GM19099 (cell line): ENCODE data around the gene NXPH1.

Experiments
- POLR2A ChIP-seq: IDR thresholded peaks from 3 replicates; pipeline ENCODE4 v1.6.1; 2011; ENCODE audit warnings: low read depth; ENCODE audit not compliant: insufficient read length; ENCODE audit errors: extremely low read depth

NXPH1 gene

DNA sequence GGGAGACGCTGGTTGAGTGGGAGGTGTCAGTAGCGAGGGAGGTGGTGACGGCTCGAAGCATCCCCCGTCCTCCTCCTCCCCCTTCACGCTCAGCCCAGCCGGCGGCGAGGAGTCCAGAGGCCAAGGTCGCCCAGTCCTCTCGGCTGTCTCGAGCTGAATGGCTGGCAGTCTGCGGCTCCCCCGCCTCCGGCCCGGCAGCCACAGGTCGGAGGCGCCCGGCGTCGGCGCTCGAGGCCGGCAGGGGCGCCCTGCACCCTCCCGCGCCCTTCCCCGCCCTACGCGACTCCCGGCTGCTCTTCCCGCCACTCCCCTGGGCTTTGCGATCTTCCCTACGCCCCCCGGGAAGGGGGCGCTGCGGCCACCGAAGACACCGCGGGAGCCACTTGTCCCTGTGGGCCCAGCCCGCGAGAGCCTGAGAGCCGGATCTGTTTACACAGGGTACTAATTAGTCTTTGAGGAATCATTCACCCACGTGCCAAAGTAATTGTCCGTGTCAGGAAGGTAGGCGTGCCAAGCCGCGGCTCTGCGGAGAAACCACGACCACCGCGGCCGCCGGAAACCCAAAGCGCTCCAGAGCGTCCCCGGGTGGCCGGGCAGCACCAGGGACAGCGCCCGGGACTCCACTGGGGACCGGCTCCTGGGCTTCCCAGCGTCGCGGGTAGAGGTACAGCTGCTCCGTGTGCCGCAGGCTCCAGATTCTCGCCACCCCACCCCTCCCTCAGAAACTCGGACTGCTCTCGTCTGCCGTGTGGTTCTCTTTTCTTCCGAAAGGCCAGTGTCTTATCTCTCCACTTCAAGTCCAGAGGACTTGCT is at the start of gene NXPH1:
Gene NXPH1, plus strand, starts transcription at position 133 of the 813 bp plus-strand sequence.
- no peak for TF ChIP-seq POLR2A

DNA sequence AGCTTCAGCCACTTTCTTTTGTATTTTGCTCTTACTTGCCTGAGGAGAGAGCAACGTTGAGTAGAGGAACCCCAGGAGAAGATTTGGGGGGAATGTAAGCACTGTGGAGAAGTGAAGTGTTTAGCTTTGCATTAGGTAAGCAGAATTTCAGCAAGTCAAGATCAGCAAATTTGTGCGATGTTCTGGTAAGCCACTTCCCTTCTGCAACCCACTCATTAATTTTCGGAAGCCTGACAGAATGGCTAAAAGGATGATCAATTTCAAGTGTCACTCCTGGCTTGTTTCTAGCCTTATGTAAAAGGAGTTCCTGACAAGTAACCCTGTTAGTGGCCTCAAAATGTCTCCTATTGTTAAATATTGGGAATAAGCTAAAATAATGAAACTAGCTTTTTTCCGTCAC is 48.5 kb upstream of the NXPH1 start:
- TF ChIP-seq POLR2A = no peak

DNA sequence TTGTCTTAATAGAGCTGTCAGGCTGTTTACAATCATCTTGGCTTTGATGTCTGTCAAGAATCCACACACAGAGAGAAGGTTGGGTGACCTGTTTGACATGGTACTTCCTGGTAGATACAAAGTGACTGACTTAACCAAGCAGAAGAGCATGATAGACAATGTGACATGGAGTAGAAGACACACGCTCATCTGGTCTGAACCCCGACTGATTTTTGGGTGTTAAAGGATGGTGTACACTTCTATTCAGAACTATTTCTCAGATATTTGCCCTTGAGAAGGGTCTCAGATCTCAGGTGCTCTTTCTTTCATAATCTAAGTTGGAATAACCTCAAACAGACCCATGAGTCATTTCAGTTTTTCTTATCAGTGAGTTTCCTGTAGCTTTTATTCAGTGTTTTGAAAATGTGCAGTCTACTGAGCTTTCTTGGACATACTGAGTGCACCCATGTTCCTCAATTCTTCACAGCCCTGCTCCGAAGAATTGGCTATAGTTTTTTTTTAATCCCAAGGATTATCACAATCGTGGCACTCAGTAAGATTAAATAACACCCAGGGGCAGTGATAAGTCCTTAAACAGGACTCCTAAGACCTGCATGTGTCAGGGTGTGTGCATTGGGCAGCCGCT is 46.4 kb upstream of the NXPH1 start:
- TF ChIP-seq POLR2A = no peak

- no peak for TF ChIP-seq POLR2A
Measured at GRCh38 chr7:8387551-8388256, 45.7 kb upstream of the NXPH1 start.

- TF ChIP-seq POLR2A = no peak
Measured at GRCh38 chr7:8388257-8388625, 45.2 kb upstream of the NXPH1 start.

- no peak for TF ChIP-seq POLR2A
Measured at GRCh38 chr7:8389593-8390261, 43.7 kb upstream of the NXPH1 start.

- no peak for TF ChIP-seq POLR2A
Measured at GRCh38 chr7:8390262-8390626, 43.2 kb upstream of the NXPH1 start.

- no peak for TF ChIP-seq POLR2A
Measured at GRCh38 chr7:8391353-8392062, 41.9 kb upstream of the NXPH1 start.

DNA sequence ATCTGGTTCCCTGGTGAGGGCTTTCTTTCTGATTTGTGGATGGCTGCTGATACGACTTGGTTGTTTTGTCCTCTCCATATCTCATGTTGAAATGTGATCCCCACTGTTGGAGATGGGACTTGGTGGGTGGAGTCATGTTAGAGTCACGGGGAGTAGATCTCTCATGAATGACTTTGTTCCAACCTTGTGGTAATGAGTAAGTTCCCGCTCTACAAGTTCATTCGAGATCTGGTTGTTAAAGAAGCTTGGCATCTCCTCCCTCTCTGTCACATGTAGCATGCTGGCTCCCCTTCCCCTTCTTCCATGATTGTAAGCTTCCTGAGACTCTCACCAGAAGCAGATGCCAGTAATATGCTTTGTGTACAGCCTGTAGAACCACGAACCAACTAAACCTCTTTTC is 37.1 kb upstream of the NXPH1 start:
- TF ChIP-seq POLR2A = no peak

GRCh38 chr7:8408871-8409270 is 24.5 kb upstream of the NXPH1 start:
- no peak for TF ChIP-seq POLR2A

GRCh38 chr7:8411103-8411502 is 22.3 kb upstream of the NXPH1 start:
- no peak for TF ChIP-seq POLR2A

DNA sequence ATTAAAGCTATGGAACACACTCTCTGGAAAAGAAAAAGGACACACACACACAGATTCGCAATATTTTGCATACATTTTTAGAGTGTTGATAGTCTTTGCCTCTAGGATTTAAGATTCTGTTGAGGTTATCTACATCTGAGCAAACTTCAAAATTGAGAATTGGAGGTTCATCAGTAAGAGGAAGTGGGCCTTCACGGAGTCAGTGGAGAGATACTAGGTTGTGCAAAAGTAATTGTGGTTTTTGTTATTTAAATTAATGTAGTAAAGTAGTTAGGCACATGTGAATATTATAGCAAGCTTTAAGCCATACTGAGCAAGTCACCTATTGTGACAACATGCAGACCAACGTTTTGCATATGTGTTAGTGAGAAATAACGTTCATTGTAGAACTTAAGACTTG is 19.8 kb upstream of the NXPH1 start:
- TF ChIP-seq POLR2A = no peak

DNA sequence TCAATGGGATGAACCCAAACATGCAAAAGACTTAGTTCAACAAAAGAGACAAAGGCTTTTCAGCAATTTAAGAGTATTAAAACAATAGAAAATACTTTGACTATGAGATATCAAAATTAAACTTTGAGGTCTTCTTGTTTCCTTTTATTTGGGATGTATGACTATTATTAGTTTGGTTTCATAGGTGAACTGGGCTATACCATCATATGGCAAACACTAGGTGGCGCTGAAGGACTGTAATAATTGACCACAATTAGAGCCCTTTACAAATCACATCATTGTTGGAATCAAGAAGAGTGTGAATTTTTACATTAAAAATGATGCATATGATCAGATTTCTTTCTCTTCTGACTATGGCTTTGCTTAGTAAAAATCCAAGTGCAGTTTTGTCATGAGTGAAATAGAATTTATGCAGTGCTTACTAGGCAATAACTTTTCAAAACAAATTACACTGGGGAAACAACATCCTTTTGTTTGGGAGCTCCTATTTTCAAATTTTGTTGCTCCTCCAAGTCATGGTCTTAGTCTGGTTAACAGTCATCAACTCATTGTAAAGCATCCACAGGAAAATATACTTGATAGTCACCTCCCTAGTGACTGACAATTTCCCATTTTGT is 14.7 kb upstream of the NXPH1 start:
- no peak for TF ChIP-seq POLR2A

DNA sequence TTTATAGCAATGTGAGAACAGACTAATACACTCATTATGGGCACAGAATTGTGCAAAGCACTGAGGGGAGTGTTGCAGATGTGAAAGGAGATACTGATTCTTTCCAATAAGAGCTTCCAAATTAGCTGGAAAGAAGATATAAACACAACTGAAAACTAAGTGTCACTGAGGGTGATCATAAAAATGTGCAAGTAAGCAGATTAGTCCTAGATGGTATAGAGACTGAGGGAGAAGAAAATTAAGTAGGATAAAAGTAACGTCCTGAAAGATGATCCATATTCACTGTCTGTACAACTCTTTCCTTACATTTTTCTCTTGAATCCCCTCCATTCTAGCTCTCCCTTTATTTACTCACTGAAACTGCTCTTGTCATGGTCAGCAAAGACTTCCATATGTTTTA is 11.2 kb upstream of the NXPH1 start:
- no peak for TF ChIP-seq POLR2A
